HG02981 (cell line): ENCODE measurements around the gene ACVRL1.

Experiments used
- ATAC-seq: cut with Tn5 transposase; IDR thresholded peaks from one replicate; pipeline ENCODE4 v1.9.1; 2021; ENCODE audit warnings: mild to moderate bottlenecking, moderate library complexity; ENCODE audit not compliant: unreplicated experiment

Gene ACVRL1

DNA sequence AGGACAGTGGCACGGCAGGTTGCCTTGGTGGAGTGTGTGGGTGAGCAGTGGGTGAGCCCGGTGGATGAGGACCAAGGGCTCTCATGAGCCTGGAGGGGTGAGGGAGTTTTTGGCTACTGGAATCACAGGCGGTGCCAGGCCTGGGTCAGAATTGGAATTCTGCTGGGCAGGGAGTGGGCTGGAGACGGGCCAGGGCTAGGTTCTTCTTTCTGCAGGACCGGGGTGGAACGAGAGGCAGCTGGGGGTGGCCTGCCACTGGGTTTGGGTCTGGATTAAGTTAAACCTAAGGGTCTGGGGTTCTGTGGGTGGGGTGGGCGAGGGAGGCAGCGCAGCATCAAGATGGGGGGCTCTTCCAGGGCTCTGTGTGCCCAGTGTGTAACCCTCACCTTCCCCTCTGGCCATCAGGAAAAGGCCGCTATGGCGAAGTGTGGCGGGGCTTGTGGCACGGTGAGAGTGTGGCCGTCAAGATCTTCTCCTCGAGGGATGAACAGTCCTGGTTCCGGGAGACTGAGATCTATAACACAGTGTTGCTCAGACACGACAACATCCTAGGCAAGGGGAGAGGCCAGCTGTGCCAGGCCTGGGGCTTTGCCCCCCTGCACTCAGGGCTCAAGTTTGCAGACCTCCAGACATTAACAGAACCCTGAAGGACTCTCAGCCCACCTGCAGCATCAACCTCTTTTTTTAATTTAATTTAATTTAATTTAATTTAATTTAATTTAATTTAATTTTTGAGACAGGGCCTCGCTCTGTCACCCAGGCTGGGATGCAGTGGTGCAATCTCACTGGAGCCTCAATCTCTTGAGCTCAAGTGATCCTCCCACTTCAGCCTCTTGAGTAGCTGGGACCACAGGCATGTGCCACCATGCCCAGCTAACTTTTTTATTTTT lies 7.0 kb downstream of the ACVRL1 start:
- no peak for ATAC-seq

DNA sequence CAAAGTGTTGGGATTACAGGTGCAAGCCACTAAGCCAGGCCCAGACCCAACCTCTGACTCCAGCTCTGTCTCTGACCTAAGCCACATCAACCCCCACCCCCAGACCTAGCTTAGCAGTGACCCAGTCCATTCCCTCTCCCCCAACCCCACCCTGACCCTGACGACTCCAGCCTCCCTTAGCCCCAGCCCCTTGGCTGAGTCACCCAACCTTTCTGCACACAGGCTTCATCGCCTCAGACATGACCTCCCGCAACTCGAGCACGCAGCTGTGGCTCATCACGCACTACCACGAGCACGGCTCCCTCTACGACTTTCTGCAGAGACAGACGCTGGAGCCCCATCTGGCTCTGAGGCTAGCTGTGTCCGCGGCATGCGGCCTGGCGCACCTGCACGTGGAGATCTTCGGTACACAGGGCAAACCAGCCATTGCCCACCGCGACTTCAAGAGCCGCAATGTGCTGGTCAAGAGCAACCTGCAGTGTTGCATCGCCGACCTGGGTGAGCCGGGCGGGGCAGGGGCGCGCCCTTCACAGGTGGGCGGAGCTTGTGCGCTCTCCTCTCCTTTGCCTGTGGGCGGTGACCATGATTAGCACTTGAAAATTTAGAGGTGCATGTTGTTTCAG lies 7.8 kb downstream of the ACVRL1 start:
- ATAC-seq = no peak

DNA sequence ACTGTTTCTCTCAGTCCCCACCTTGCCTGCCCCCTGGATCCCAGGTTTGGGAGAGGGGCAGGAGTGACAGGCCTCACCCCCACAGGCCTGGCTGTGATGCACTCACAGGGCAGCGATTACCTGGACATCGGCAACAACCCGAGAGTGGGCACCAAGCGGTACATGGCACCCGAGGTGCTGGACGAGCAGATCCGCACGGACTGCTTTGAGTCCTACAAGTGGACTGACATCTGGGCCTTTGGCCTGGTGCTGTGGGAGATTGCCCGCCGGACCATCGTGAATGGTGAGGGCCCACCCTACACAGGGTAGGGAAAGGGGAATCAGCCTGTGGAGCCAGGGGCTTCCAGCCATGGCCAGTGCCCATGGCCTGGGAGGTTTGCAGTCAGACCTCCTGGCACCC lies 8.6 kb downstream of the ACVRL1 start:
- ATAC-seq = no peak

DNA sequence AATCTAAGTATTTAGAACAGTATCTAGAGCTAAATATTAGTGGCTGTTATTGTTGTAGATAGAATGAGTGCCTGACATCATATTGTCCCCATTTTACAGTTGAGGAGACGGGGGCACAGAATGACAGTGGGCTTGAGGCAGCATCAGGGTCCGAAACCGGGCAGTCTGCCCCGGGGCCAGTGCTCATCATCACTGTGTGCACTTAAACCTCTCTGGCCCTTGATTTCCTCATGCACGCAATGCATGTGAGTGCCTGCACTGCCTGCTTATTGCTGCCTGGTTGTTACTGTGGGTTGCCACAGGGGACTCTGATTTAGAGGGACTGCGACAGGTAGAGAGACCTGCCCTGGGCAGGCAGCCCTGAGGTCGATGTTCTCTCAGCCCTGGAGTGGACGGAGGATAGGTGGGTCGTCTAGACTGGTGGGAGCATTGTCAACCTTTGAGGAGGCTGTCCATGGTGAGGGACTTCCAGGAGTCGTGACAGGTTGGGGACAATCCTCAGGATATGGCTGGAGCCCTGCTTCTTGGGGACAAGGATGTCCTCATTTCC lies 9.8 kb downstream of the ACVRL1 start:
- ATAC-seq = no peak

DNA sequence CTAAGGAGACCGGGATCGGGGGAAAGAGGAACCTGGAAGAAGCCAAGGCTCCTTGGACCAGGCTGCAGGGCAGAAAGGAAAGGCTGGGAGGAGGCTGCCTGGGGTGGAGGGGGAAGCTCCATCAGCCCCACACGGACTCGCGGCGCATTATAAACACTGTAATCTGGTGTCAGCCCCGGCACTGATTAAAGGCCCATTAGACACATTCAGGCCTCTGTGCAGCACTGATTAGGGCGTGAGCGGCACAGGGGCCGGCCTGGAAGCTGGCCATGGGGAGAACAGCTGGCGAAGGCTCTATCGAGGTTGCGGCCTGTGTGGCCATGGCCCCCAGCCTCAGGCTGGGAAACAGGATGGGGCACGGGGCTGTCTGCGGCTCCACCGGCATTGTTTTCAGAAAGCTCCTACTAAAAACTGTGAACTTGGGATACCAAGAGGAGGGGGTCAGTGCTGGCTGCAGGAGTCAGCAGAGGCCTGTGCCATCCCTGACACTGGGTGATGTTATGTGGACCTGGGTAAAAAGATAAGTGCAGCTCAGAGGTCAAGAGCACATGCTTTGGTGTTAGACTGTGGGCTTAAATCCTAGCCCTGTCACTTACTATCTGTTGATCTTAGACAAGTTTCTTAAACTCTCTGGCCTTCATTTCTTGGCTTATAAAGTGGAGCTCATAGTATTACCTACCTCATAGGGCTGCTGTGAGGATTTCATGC lies 10.6 kb downstream of the ACVRL1 start:
- ATAC-seq = no peak

DNA sequence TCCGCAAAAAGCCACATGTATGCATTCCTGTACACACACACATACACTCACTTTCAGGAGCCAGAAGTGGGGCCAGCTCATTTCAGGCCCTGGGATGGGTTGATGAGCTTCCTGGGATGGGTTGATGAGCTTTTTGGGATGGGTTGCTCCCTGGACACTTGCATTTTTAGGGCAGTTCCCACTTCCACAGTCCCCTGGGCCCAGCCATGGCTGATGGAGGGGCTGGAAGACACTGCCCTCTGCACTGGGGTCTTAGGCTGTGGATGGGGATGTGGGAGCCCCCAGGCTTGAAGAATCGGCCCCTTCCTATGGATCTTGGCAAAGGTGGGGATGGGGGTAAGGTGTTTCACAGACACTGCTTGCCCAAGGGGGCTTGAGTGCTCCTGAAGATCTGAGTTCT lies 12.7 kb downstream of the ACVRL1 start:
- ATAC-seq = no peak

DNA sequence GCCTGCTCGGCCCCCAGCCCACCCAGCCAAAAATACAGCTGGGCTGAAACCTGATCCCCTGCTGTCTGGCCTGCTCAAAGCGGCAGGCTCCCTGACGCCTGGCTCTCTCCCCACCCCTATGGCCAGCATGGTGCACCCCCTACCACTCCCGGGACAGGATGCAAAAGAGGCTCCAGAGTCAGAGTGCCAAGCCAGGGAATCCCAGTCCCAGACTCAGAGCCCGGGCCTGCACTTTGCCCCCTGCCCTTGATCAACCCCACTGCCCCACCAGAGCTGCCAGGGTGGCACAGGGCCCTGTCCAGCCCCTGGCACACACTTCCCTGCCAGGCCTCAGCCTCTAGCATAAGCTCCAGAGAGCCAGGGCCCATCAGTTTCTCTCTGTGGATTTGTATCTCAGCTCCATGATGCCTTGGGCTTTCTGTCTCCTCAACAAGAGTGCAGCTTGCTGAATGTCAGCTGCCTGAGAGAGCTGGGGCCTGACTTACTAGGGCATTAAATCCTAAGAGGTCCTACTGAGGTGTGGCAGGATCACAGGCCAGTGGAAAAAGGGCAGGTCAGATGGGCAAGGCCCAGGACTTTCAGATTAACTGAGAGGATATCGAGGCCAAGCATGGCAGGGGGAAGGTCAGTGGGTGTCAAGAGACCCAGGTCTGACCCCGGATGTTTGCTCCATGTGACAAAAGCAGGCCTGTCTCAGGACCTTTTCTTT lies 13.9 kb downstream of the ACVRL1 start:
- ATAC-seq = no peak

DNA sequence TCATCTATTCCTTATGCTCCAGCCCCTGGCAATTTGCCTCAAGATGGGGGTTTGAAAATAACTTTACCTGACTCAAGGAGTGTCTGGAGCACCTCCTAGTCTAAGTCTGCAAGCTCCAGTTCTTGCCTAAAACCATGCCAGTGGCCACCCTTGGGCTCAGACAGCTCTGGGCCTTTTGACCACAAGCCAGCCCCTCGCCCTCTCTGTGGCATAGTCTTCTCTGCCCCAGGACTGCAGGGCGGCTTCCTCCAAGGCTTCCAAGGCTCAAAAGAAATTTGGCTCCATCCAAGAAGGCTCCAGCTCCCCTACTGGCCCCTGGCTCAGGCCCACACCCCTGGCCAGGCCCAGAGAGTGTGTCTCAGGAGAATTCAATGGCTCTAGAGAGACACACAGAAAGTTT lies 14.8 kb downstream of the ACVRL1 start:
- ATAC-seq = no peak

DNA sequence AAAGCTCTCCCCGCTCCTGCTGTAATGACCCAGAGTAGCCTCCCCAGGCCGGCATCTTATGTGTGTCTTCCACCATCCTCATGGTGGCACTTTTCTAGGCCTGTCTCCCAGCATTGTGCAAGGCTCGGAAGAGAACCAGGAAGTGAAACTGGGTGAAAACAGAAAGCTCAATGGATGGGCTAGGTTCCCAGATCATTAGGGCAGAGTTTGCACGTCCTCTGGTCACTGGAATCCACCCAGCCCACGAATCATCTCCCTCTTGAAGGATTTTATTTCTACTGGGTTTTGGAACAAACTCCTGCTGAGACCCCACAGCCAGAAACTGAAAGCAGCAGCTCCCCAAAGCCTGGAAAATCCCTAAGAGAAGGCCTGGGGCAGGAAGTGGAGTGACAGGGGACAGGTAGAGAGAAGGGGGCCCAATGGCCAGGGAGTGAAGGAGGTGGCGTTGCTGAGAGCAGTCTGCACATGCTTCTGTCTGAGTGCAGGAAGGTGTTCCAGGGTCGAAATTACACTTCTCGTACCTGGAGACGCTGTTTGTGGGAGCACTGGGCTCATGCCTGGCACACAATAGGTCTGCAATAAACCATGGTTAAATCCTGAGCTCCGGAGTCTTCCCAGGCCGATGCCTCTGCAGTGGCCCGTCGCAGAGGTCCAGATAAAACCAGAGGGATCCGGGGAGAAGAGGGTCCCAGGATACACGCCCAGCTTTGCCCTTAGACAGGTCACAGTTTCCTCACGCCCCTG lies 15.6 kb downstream of the ACVRL1 start:
- ATAC-seq = no peak

DNA sequence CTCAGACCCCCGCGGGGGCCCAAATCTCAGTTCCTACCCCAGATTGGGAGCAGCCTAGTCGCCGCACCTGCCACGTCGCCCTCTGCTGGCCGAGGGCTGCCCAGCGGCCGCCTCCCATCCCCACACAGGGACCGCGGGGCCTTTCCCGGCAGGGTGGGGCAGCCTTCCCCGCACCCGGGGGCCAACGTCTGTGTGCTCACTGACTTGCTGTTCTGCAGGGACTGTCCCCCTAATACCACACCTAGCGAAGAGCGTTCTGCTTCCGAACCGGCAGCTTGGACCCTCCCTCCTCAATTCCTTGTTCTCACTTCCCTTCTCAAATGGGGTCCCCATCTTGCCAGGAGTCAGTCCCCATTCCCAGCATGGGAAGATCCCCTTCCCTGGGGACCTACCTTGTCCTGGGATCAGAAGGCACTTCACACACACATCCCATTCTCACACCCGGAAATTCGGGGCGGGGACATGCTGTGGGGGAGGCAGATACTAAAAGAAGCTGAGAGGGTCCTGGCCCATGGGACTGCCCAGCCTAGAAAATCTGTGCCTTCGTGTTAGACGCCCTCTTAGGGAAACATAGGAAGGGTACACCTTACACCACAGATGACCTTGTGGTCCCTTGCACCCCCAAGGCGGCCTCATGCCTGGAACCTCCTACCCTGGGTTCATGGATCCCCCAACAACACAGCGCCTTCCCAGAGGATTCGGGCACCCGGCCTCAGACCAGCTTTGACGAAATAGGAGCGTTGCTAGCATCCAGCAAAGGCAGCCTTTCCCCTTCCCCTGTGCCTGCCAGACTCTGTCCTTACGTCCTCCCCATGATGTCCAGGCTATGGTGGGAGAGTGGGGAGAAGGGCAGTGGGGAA lies 16.4 kb downstream of the ACVRL1 start:
- no peak for ATAC-seq

DNA sequence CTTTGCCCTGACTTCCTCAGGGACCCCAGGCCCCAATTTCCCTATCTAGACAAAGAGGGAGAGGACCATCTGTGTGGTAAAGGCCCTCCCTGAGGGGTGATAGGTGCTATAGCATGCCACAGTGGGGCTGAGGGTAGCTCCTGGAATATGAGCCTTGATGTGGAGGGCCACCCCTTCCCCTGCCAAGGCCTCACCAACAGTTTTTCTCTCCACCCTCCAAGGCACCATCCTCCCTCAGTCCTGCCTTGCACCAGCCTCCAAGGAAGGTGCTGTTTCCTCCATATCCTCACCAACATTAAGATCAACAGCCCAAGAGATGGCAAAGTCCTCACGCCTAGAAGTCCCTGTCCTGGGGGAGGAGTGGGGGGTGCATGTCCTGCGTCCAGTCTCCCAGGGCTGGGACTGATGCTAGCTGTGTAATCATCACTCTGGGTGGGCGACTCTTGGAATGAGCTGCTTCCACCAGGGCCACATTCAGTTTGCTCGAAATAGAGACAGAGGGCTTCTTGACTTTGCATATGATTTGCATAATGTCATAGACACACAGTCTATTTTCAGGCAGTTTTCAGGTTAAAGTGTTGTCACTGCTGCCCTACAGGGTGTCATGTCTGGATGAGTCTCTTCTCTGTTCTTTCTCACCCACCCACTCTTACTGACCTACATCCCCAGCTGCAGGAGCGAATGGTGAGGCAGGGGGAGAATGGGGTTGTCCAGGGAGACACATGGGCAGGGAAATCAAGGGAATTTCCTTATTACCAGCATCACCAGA lies 17.4 kb downstream of the ACVRL1 start:
- no peak for ATAC-seq

DNA sequence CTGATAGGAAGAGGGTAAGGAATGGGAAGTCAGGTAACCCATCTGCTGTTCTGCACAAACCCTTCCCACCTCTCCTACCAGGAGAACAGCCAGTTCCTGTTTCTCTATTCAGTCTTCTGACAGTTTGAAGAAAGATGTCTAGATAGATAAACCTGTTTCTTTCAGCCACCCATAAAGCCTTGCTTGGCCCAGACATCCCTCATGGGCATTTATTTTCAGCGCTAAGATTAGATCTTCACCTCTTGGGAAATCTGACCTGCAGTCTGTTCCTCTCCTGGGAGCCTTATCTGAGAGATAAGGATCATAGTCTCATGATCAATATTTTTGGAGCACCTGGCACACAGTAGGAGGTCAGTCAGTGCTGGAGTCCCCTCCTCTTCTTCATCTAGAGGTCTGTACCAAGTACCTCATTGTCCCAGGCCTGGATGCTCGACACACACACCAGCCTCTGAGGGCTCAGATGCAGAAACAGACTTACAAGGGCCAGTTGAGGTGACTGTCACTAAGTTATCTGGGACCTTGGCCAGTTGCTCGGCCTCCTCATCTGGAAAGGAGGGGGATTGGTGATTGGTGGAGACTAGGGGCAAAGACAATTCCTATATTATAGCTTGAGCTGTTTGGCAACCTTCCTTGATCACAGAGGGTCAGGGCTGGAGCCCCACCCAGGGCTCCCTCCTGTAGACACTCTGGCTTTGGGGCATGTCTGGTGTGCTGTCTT lies 18.2 kb downstream of the ACVRL1 start:
- no peak for ATAC-seq

DNA sequence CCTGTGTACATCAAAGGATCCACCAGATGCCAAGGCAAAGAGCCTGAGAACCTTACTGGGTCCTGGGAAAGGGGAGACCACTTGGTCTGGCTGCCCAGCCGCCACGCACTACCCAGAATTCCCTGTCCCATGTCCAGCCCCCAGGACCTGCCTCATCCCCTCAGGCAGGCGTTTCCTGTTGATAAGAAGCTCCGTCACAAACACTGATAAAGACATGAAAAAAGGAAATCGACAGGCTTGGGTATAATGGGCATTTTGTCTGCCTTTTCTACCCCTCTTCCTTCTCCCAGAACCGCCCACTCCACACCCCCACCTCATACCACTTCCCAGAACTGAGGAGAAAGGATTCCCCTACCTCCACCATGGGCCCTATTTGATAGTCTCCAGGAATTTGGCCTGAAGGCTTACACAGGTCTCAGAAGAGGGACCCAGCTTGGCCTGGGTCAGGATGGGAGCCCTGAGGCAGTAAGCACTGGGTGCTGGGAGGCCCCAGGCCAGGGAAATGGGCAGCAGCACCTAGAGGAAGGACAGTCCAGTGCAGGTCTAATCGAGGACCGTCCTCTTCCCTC lies 18.8 kb downstream of the ACVRL1 start:
- ATAC-seq = no peak

DNA sequence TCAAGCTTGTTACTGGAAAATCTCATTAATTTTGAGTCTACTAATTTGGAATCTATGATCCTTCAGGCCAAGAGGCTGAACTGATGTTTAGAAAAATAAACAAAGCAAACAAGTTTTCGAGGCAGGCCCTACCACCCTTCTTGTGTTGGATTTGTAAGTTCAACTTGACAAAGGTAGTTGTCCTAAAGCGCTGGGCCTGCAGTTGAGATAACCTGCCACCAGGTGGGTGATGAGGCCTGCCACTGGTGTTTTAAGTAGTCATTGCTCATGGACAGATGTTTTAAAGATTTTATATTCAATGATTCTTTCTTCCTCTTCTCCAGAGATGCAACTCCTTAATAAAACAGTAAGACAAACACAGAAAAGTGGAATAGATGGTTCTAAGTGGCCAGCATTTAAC lies 19.4 kb downstream of the ACVRL1 start:
- no peak for ATAC-seq

DNA sequence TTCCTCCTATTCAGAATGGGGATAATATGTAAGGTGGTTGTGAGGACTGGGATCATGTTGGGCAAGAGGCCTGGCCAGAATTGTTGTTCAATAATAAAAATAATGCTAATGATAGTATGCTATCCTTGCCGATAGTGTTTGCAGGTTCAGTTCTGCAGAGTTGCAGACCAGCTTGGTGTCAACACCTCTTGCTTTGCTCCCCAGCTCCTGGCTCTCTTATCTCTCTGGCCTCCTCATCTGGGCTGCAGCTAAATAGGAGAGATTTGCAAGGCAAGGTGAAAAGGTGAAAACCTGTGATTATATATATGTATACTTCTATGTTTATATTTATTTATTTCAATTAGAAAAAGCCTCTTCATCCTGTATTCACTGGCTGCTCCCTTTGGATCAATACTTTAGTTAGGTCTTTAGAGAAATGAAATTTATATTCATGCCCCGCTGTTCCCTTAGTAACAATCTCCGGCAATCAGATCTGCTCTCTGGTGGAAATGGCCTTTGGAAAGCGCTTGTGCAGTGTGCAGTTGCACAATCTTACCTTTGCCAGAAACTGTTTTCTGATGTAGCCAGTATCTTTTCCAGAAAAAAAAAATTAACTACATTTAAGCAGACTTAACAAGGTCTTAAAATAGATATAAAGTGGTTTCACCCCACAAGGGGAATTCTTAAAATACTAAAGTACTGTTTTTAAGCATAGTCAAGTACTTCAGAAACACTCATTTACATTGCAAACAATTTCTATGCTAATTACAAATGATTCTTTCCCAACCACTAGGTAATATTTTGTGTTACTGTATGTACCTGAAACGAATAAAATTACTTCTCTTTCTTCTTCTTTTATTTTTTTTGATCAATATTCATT lies 25.1 kb downstream of the ACVRL1 start:
- no peak for ATAC-seq

DNA sequence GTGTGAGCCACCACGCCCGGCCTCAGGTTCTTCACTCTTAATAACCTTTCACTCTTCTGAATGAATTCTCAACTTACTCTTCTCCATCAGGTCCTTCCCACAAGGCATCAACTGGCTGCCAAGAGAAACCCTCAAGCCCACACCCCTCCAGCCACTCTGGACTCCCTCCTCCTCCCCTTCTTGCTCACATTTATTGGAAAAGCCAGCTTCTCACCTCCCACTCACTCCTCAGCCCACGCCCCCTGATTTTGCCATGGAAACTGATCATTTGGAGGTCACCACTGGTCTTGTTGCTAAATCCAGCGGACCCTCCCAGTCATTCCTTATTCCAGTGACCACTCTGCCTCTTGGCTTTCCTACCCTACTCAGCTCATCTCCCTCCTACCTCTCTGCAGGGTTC lies 26.8 kb downstream of the ACVRL1 start:
- ATAC-seq = no peak

DNA sequence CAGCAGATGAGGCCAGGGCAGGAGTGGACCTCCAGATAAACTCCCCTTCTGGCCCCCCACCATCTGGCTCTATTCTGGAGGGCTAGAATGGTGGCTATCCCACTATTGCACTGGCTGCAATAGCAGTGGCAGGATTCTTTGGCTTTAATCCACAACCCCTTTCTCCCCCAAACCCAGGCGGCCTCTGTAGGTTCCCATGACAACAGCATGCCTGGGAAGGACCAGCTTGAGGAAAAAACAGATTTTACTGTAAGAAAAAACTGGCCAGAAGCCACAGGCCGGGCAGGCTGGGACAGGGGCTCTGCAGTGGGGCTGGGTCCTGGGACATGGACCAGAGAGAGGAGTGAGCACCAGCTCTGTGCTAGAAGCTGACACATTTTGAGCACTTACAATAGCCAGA lies 30.6 kb downstream of the ACVRL1 start:
- ATAC-seq = no peak
